Myometrial cell (primary cell): ENCODE data around the gene SLC25A52. TPM values are rescaled to one million over a fixed set of nuclear protein-coding genes. Genes with fewer than 3 reads are reported as not detected.

Experiments used
- total RNA-seq: library from RNA; depleted of rRNA; stranded (reverse); fragments of >200 nt; gene quantifications from 2 replicates; pipeline ENCODE4 v1.2.3, GENCODE V29; 2015

SLC25A52 gene, protein sequence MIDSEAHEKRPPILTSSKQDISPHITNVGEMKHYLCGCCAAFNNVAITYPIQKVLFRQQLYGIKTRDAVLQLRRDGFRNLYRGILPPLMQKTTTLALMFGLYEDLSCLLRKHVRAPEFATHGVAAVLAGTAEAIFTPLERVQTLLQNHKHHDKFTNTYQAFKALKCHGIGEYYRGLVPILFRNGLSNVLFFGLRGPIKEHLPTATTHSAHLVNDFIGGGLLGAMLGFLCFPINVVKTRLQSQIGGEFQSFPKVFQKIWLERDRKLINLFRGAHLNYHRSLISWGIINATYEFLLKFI
- total RNA-seq = not detected in 2 replicates

GRCh38 chr18:31760695-31761094, at the start of gene SLC25A52:
Gene SLC25A52 (minus strand): TSS chr18:31760880. CDS start chr18:31760661, 219 bp downstream.

Other genes with a start within 250 kb of the SLC25A52 start
- not detected in 2 replicates for gene TTR, start 169.0 kb downstream of the SLC25A52 start, total RNA-seq
- 1.2 and 3.9 TPM in 2 replicates for gene B4GALT6, start 76.3 kb downstream of the SLC25A52 start, total RNA-seq
- 30.7 and 36.0 TPM in 2 replicates for gene TRAPPC8, start 182.2 kb upstream of the SLC25A52 start, total RNA-seq